K562 (cell line): ENCODE results near the gene HSPB6. TPM values are rescaled to one million over a fixed set of nuclear protein-coding genes. Genes with fewer than 3 reads are reported as not detected.

ENCODE experiments used
- AFF1 ChIP-seq, 2 experiments: fragments of 450-650 bp; IDR thresholded peaks; 2 replicates each; pipeline ENCODE4 v1.6.1; 2018; ENCODE audit warnings: mild to moderate bottlenecking in 2 of 2, low read depth in 1 of 2; ENCODE audit not compliant: partially characterized antibody in 2 of 2
- E2F8 ChIP-seq: fragments of 450-650 bp; IDR thresholded peaks from 2 replicates; pipeline ENCODE4 v1.7.1; 2018; ENCODE audit warnings: mild to moderate bottlenecking, low read depth; ENCODE audit not compliant: partially characterized antibody
- HSF4 ChIP-seq: fragments of 250-450 bp; sonication (Bioruptor Pico); IDR thresholded peaks from 2 replicates; pipeline ENCODE4 v2.1.2; 2022; ENCODE audit warnings: mild to moderate bottlenecking, moderate library complexity, borderline replicate concordance
- KLF16 ChIP-seq: IDR thresholded peaks from 2 replicates; pipeline ENCODE4 v1.6.1; 2016; ENCODE audit warnings: antibody characterized with exemption
- PRPF4 ChIP-seq: fragments of 200-400 bp; formaldehyde crosslinking; IDR thresholded peaks from one replicate; pipeline ENCODE4 v1.6.1; 2017; ENCODE audit warnings: low read length, low read depth, mild to moderate bottlenecking; ENCODE audit not compliant: insufficient read depth, poor library complexity, severe bottlenecking
- RBM39 ChIP-seq: fragments of 200-400 bp; formaldehyde crosslinking; optimal IDR thresholded peaks from 2 replicates; pipeline ENCODE3; 2018; ENCODE audit warnings: low read depth, low read length
- RERE ChIP-seq: sonication (generic); formaldehyde crosslinking; IDR thresholded peaks from 2 replicates; pipeline ENCODE4 v1.8.0; 2023; ENCODE audit warnings: missing genetic modification reagents, mild to moderate bottlenecking, borderline replicate concordance
- UBTF ChIP-seq, 2 experiments: IDR thresholded peaks; 2 replicates each; pipeline ENCODE4 v1.6.1; 2012; ENCODE audit warnings: improper control_type of control experiment in 2 of 2, low read depth in 2 of 2, low read length in 2 of 2, borderline replicate concordance in 1 of 2
- polyA plus RNA-seq, 8 experiments: library from polyadenylated mRNA; depleted of rRNA in 4 of 8; stranded (reverse) in 5 of 8; unstranded in 3 of 8; fragments of >200 nt; fragmentation: Nextera tagmentation in 2 of 8; fragmentation: Illumina TruSeq in 1 of 8; extraction: Ambion mirVana in 2 of 8; extraction: Trizol in 1 of 8; gene quantifications; 2 replicates each; pipeline versions ENCODE4 v1.2.1 to v1.2.3, GENCODE V29; 2011 to 2014; ENCODE audit warnings: inconsistent platforms in 1 of 8, missing spikeins in 1 of 8
- total RNA-seq, 7 experiments: library from RNA; depleted of rRNA in 6 of 7; stranded (reverse); fragments of >200 nt in 6 of 7; fragmentation: Illumina TruSeq in 2 of 7; extraction: Trizol in 2 of 7; gene quantifications; 2 replicates each; pipeline versions ENCODE4 v1.2.1 to v1.2.3, GENCODE V29; 2011 to 2021; ENCODE audit warnings: low replicate concordance in 1 of 7

HSPB6 gene
- total and polyA plus RNA-seq, 9 of the 15 experiments (the other 6 are each of a cell fraction or from before 2014, with no cell fraction given): 0.55 TPM; not detected in 8

- TF ChIP-seq UBTF (IDR thresholded peaks at IDR 0.05; ENCODE audit: borderline replicate concordance in 1 of 2, low read depth in 2 of 2, low read length in 2 of 2): no peak
- peak; percentile 44 to 97 for TF ChIP-seq AFF1 (IDR thresholded peaks at IDR 0.05; ENCODE audit: low read depth in 1 of 2, partially characterized antibody in 2 of 2)
- TF ChIP-seq RERE (CRISPR knock-in tag): no peak
- TF ChIP-seq E2F8: peak; percentile 31
- no peak for TF ChIP-seq HSF4
- no peak for TF ChIP-seq PRPF4
- TF ChIP-seq RBM39: no peak
- TF ChIP-seq KLF16: no peak
Measured at GRCh38 chr19:35748106-35749020, 8.5 kb downstream of the HSPB6 start, which contains the start of gene LIN37 (continued).
